HepG2 (cell line): Measurements from ENCODE around the gene SSBP1. TPM values are rescaled to one million over a fixed set of nuclear protein-coding genes. Genes with fewer than 3 reads are reported as not detected.

Experiments used
- IRF2 ChIP-seq: IDR thresholded peaks from 2 replicates; pipeline ENCODE4 v1.6.1; 2018; ENCODE audit warnings: missing genetic modification reagents, missing compliant biosample characterization
- SIX1 ChIP-seq: sonication (generic); formaldehyde crosslinking; IDR thresholded peaks from 2 replicates; pipeline ENCODE4 v1.4.0; 2020; ENCODE audit warnings: missing genetic modification reagents, borderline replicate concordance
- TFAP4 ChIP-seq: sonication (generic); IDR thresholded peaks from 2 replicates; pipeline ENCODE4 v1.6.1; 2016; ENCODE audit warnings: low read depth, borderline replicate concordance
- THAP8 ChIP-seq: sonication (generic); formaldehyde crosslinking; IDR thresholded peaks from 2 replicates; pipeline ENCODE4 v1.5.1; 2020; ENCODE audit warnings: missing genetic modification reagents, mild to moderate bottlenecking, borderline replicate concordance
- ZBTB2 ChIP-seq: sonication (generic); formaldehyde crosslinking; IDR thresholded peaks from 2 replicates; pipeline ENCODE4 v1.8.0; 2022; ENCODE audit warnings: low read depth, missing genetic modification reagents
- ZBTB40 ChIP-seq, 2 experiments: fragments of 450-650 bp in 1 of 2; sonication (generic) in 1 of 2; formaldehyde crosslinking in 1 of 2; IDR thresholded peaks; 2 replicates each; pipeline versions ENCODE4 v1.6.1 to v1.8.0; 2016 to 2022; ENCODE audit warnings: antibody characterized with exemption in 1 of 2, mild to moderate bottlenecking in 1 of 2, missing genetic modification reagents in 1 of 2
- ZNF275 ChIP-seq: sonication (generic); formaldehyde crosslinking; IDR thresholded peaks from 2 replicates; pipeline ENCODE4 v1.8.0; 2022; ENCODE audit warnings: missing genetic modification reagents, mild to moderate bottlenecking, inconsistent platforms, borderline replicate concordance
- ZNF510 ChIP-seq: sonication (generic); formaldehyde crosslinking; IDR thresholded peaks from 2 replicates; pipeline ENCODE4 v1.4.0; 2020; ENCODE audit warnings: low read depth, mild to moderate bottlenecking, missing genetic modification reagents
- ZNF563 ChIP-seq: sonication (generic); formaldehyde crosslinking; IDR thresholded peaks from 2 replicates; pipeline ENCODE4 v1.8.0; 2022; ENCODE audit warnings: mild to moderate bottlenecking, moderate library complexity, missing genetic modification reagents
- ZNF567 ChIP-seq: sonication (generic); formaldehyde crosslinking; IDR thresholded peaks from 2 replicates; pipeline ENCODE4 v1.8.1; 2023; ENCODE audit warnings: mild to moderate bottlenecking, missing genetic modification reagents, borderline replicate concordance
- ZNF670 ChIP-seq: sonication (generic); formaldehyde crosslinking; IDR thresholded peaks from 2 replicates; pipeline ENCODE4 v1.8.0; 2022; ENCODE audit warnings: mild to moderate bottlenecking, missing genetic modification reagents, borderline replicate concordance
- polyA plus RNA-seq, 8 experiments: library from polyadenylated mRNA; depleted of rRNA in 3 of 8; stranded (reverse) in 7 of 8; unstranded in 1 of 8; fragments of >200 nt; fragmentation: Illumina TruSeq in 4 of 8; extraction: Trizol in 4 of 8; gene quantifications; 2 replicates each; pipeline versions ENCODE4 v1.2.1 to v1.2.3, GENCODE V29; 2011 to 2016; ENCODE audit warnings: low read depth in 4 of 8, missing spikeins in 1 of 8, mixed read lengths in 1 of 8; ENCODE audit not compliant: insufficient read depth in 1 of 8
- total RNA-seq, 5 experiments: library from RNA; depleted of rRNA; stranded (reverse); fragments of >200 nt; fragmentation: Illumina TruSeq; extraction: Trizol; gene quantifications; 2 replicates each; pipeline ENCODE4 v1.2.3, GENCODE V29; 2016; ENCODE audit warnings: low read depth in 1 of 5
- TF ChIP-seq, protein P1 (sequence below): sonication (generic); formaldehyde crosslinking; IDR thresholded peaks from 2 replicates; pipeline ENCODE4; 2020; ENCODE audit warnings: missing genetic modification reagents, mild to moderate bottlenecking, borderline replicate concordance

SSBP1 gene
- total and polyA plus RNA-seq, 2 of the 13 experiments (the other 11 are each of a cell fraction or from before 2014, with no cell fraction given) = 64.4 to 254 TPM

DNA sequence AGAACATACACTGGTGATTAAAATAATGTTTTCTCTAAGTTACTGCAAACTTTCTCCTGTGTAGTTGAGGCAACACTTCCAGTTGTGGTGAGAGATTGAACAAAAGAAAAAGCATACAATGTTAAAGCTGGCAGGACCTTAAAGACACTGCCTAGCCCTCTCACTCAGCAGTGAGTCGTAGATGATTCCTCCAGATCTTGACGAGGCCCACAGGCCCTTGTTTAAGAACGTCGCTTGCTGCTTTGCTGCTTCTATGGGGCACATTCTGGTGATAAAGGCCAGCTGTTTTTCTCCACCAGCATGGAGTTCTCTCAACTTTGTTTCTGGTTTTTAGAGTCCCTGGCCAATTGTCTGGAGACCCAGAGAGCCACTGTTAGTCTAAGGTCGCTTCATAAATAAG lies 33.4 kb upstream of the SSBP1 start (continued):
- TF ChIP-seq ZBTB40 (IDR thresholded peaks at IDR 0.05) (no peak), ZBTB40 (CRISPR knock-in tag; IDR thresholded peaks at IDR 0.05) (no peak), ZNF567 (CRISPR knock-in tag) (no peak), SIX1 (CRISPR knock-in tag) (no peak), IRF2 (CRISPR knock-in tag) (no peak), ZNF563 (CRISPR knock-in tag) (no peak), TFAP4 (no peak), ZNF275 (no peak), ZBTB2 (CRISPR knock-in tag) (no peak), ZNF510 (CRISPR knock-in tag) (no peak), ZNF670 (CRISPR knock-in tag) (no peak), THAP8 (CRISPR knock-in tag) (no peak)
- TF ChIP-seq, protein P1, sequence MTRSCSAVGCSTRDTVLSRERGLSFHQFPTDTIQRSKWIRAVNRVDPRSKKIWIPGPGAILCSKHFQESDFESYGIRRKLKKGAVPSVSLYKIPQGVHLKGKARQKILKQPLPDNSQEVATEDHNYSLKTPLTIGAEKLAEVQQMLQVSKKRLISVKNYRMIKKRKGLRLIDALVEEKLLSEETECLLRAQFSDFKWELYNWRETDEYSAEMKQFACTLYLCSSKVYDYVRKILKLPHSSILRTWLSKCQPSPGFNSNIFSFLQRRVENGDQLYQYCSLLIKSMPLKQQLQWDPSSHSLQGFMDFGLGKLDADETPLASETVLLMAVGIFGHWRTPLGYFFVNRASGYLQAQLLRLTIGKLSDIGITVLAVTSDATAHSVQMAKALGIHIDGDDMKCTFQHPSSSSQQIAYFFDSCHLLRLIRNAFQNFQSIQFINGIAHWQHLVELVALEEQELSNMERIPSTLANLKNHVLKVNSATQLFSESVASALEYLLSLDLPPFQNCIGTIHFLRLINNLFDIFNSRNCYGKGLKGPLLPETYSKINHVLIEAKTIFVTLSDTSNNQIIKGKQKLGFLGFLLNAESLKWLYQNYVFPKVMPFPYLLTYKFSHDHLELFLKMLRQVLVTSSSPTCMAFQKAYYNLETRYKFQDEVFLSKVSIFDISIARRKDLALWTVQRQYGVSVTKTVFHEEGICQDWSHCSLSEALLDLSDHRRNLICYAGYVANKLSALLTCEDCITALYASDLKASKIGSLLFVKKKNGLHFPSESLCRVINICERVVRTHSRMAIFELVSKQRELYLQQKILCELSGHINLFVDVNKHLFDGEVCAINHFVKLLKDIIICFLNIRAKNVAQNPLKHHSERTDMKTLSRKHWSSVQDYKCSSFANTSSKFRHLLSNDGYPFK (CRISPR knock-in tag) = no peak
